ENCODE measurements around the gene KCNH1.

The KCNH1 gene

GRCh38 chr1:210781652-210782051 is 352.3 kb downstream of the KCNH1 start:
- no peak overlapping the region for H3K4me3 ChIP-seq (ENCODE audit: low read depth, low read length)
- no peaks in the 10 kb centered on the region for H3K4me1 ChIP-seq (ENCODE audit: control insufficient read depth, insufficient read depth, low read length)
- no peaks in the 10 kb centered on the region for H3K36me3 ChIP-seq (ENCODE audit: control insufficient read depth, insufficient read depth, low read length)
- H3K9me3 ChIP-seq (ENCODE audit: control insufficient read depth, insufficient read depth, low read length), result no peaks in the 10 kb centered on the region
- no peaks in the 10 kb centered on the region for H3K27me3 ChIP-seq (ENCODE audit: control insufficient read depth, insufficient read depth, low read length)
- H3K9ac ChIP-seq (ENCODE audit: low read depth, low read length), result no peak overlapping the region

GRCh38 chr1:210779269-210779668 is 354.7 kb downstream of the KCNH1 start:
- Histone ChIP-seq H3K9ac (ENCODE audit: low read depth, low read length) (no peak overlapping the region), H3K27me3 (ENCODE audit: control insufficient read depth, insufficient read depth, low read length) (no peaks in the 10 kb centered on the region), H3K36me3 (ENCODE audit: control insufficient read depth, insufficient read depth, low read length) (no peaks in the 10 kb centered on the region), H3K4me3 (ENCODE audit: low read depth, low read length) (no peak overlapping the region), H3K9me3 (ENCODE audit: control insufficient read depth, insufficient read depth, low read length) (no peaks in the 10 kb centered on the region), H3K4me1 (ENCODE audit: control insufficient read depth, insufficient read depth, low read length) (no peaks in the 10 kb centered on the region)

GRCh38 chr1:210777914-210778313 is 356.0 kb downstream of the KCNH1 start:
- H3K36me3 ChIP-seq (ENCODE audit: control insufficient read depth, insufficient read depth, low read length), result no peaks in the 10 kb centered on the region
- no peaks in the 10 kb centered on the region for H3K9me3 ChIP-seq (ENCODE audit: control insufficient read depth, insufficient read depth, low read length)
- H3K4me3 ChIP-seq (ENCODE audit: low read depth, low read length), result no peak overlapping the region
- no peak overlapping the region for H3K9ac ChIP-seq (ENCODE audit: low read depth, low read length)
- H3K4me1 ChIP-seq (ENCODE audit: control insufficient read depth, insufficient read depth, low read length), result peaks cover 4% of the 10 kb centered on the region
- no peaks in the 10 kb centered on the region for H3K27me3 ChIP-seq (ENCODE audit: control insufficient read depth, insufficient read depth, low read length)

GRCh38 chr1:210776712-210777111 is 357.2 kb downstream of the KCNH1 start:
- H3K4me1 ChIP-seq (ENCODE audit: control insufficient read depth, insufficient read depth, low read length), result peaks cover 4% of the 10 kb centered on the region
- H3K9ac ChIP-seq (ENCODE audit: low read depth, low read length), result no peak overlapping the region
- no peaks in the 10 kb centered on the region for H3K27me3 ChIP-seq (ENCODE audit: control insufficient read depth, insufficient read depth, low read length)
- H3K4me3 ChIP-seq (ENCODE audit: low read depth, low read length), result no peak overlapping the region
- no peaks in the 10 kb centered on the region for H3K36me3 ChIP-seq (ENCODE audit: control insufficient read depth, insufficient read depth, low read length)
- H3K9me3 ChIP-seq (ENCODE audit: control insufficient read depth, insufficient read depth, low read length), result no peaks in the 10 kb centered on the region

- no peak overlapping the region for H3K9ac ChIP-seq (ENCODE audit: low read depth, low read length)
- H3K36me3 ChIP-seq (ENCODE audit: control insufficient read depth, insufficient read depth, low read length), result no peaks in the 10 kb centered on the region
- no peaks in the 10 kb centered on the region for H3K9me3 ChIP-seq (ENCODE audit: control insufficient read depth, insufficient read depth, low read length)
- H3K27me3 ChIP-seq (ENCODE audit: control insufficient read depth, insufficient read depth, low read length), result no peaks in the 10 kb centered on the region
- peaks cover 4% of the 10 kb centered on the region for H3K4me1 ChIP-seq (ENCODE audit: control insufficient read depth, insufficient read depth, low read length)
- H3K4me3 ChIP-seq (ENCODE audit: low read depth, low read length), result no peak overlapping the region
These were observed 358.7 kb downstream of the KCNH1 start for GRCh38 chr1:210775289-210775688.

GRCh38 chr1:210773450-210773849 is 360.5 kb downstream of the KCNH1 start:
- no peaks in the 10 kb centered on the region for H3K9me3 ChIP-seq (ENCODE audit: control insufficient read depth, insufficient read depth, low read length)
- no peaks in the 10 kb centered on the region for H3K36me3 ChIP-seq (ENCODE audit: control insufficient read depth, insufficient read depth, low read length)
- H3K9ac ChIP-seq (ENCODE audit: low read depth, low read length), result no peak overlapping the region
- no peak overlapping the region for H3K4me3 ChIP-seq (ENCODE audit: low read depth, low read length)
- H3K27me3 ChIP-seq (ENCODE audit: control insufficient read depth, insufficient read depth, low read length), result no peaks in the 10 kb centered on the region
- H3K4me1 ChIP-seq (ENCODE audit: control insufficient read depth, insufficient read depth, low read length), result peaks cover 4% of the 10 kb centered on the region

GRCh38 chr1:210771131-210771530 is 362.8 kb downstream of the KCNH1 start:
- H3K9ac ChIP-seq (ENCODE audit: low read depth, low read length), result no peak overlapping the region
- peaks cover 4% of the 10 kb centered on the region for H3K4me1 ChIP-seq (ENCODE audit: control insufficient read depth, insufficient read depth, low read length)
- no peaks in the 10 kb centered on the region for H3K27me3 ChIP-seq (ENCODE audit: control insufficient read depth, insufficient read depth, low read length)
- no peak overlapping the region for H3K4me3 ChIP-seq (ENCODE audit: low read depth, low read length)
- H3K36me3 ChIP-seq (ENCODE audit: control insufficient read depth, insufficient read depth, low read length), result no peaks in the 10 kb centered on the region
- H3K9me3 ChIP-seq (ENCODE audit: control insufficient read depth, insufficient read depth, low read length), result no peaks in the 10 kb centered on the region

- Histone ChIP-seq H3K4me1 (ENCODE audit: control insufficient read depth, insufficient read depth, low read length) (peaks cover 4% of the 10 kb centered on the region), H3K9me3 (ENCODE audit: control insufficient read depth, insufficient read depth, low read length) (no peaks in the 10 kb centered on the region), H3K27me3 (ENCODE audit: control insufficient read depth, insufficient read depth, low read length) (no peaks in the 10 kb centered on the region), H3K4me3 (ENCODE audit: low read depth, low read length) (no peak overlapping the region), H3K9ac (ENCODE audit: low read depth, low read length) (no peak overlapping the region), H3K36me3 (ENCODE audit: control insufficient read depth, insufficient read depth, low read length) (no peaks in the 10 kb centered on the region)
These were observed 363.5 kb downstream of the KCNH1 start for GRCh38 chr1:210770396-210770984.

- Histone ChIP-seq H3K9me3 (ENCODE audit: control insufficient read depth, insufficient read depth, low read length) (no peaks in the 10 kb centered on the region), H3K27me3 (ENCODE audit: control insufficient read depth, insufficient read depth, low read length) (no peaks in the 10 kb centered on the region), H3K4me3 (ENCODE audit: low read depth, low read length) (no peak overlapping the region), H3K4me1 (ENCODE audit: control insufficient read depth, insufficient read depth, low read length) (peaks cover 4% of the 10 kb centered on the region), H3K9ac (ENCODE audit: low read depth, low read length) (no peak overlapping the region), H3K36me3 (ENCODE audit: control insufficient read depth, insufficient read depth, low read length) (no peaks in the 10 kb centered on the region)
These were observed 364.5 kb downstream of the KCNH1 start for GRCh38 chr1:210769473-210769872.

- no peaks in the 10 kb centered on the region for H3K4me1 ChIP-seq (ENCODE audit: control insufficient read depth, insufficient read depth, low read length)
- no peak overlapping the region for H3K9ac ChIP-seq (ENCODE audit: low read depth, low read length)
- H3K27me3 ChIP-seq (ENCODE audit: control insufficient read depth, insufficient read depth, low read length), result no peaks in the 10 kb centered on the region
- no peaks in the 10 kb centered on the region for H3K36me3 ChIP-seq (ENCODE audit: control insufficient read depth, insufficient read depth, low read length)
- no peak overlapping the region for H3K4me3 ChIP-seq (ENCODE audit: low read depth, low read length)
- no peaks in the 10 kb centered on the region for H3K9me3 ChIP-seq (ENCODE audit: control insufficient read depth, insufficient read depth, low read length)
These were observed 369.4 kb downstream of the KCNH1 start for GRCh38 chr1:210764536-210764935.

- Histone ChIP-seq H3K4me1 (ENCODE audit: control insufficient read depth, insufficient read depth, low read length) (peaks cover 8% of the 10 kb centered on the region), H3K9me3 (ENCODE audit: control insufficient read depth, insufficient read depth, low read length) (no peaks in the 10 kb centered on the region), H3K36me3 (ENCODE audit: control insufficient read depth, insufficient read depth, low read length) (no peaks in the 10 kb centered on the region), H3K27me3 (ENCODE audit: control insufficient read depth, insufficient read depth, low read length) (no peaks in the 10 kb centered on the region), H3K9ac (ENCODE audit: low read depth, low read length) (no peak overlapping the region), H3K4me3 (ENCODE audit: low read depth, low read length) (no peak overlapping the region)
These were observed 375.2 kb downstream of the KCNH1 start for GRCh38 chr1:210758761-210759160.

GRCh38 chr1:210758261-210758660 is 375.7 kb downstream of the KCNH1 start:
- Histone ChIP-seq H3K4me3 (ENCODE audit: low read depth, low read length) (no peak overlapping the region), H3K36me3 (ENCODE audit: control insufficient read depth, insufficient read depth, low read length) (no peaks in the 10 kb centered on the region), H3K27me3 (ENCODE audit: control insufficient read depth, insufficient read depth, low read length) (no peaks in the 10 kb centered on the region), H3K4me1 (ENCODE audit: control insufficient read depth, insufficient read depth, low read length) (peaks cover 8% of the 10 kb centered on the region), H3K9ac (ENCODE audit: low read depth, low read length) (no peak overlapping the region), H3K9me3 (ENCODE audit: control insufficient read depth, insufficient read depth, low read length) (no peaks in the 10 kb centered on the region)

All from iPS-15b (cell line).